ELR (cell line): ENCODE results near the gene KIAA0232.
A peak's percentile ranks its signal among the peaks of the same experiment; 100 is the strongest.
"Not testable (repeated sequence)": the region's sequence is repeated elsewhere in the genome, so short reads cannot be mapped to it uniquely, and the experiment has no call there.

ENCODE experiments used
- DNase-seq: peaks from one replicate; pipeline ENCODE4 v3.0.0-alpha.2; 2015; ENCODE audit warnings: low read depth

The KIAA0232 gene

GRCh38 chr4:6900956-6901355 is 118.4 kb downstream of the KIAA0232 start:
- no peak for DNase-seq

DNA sequence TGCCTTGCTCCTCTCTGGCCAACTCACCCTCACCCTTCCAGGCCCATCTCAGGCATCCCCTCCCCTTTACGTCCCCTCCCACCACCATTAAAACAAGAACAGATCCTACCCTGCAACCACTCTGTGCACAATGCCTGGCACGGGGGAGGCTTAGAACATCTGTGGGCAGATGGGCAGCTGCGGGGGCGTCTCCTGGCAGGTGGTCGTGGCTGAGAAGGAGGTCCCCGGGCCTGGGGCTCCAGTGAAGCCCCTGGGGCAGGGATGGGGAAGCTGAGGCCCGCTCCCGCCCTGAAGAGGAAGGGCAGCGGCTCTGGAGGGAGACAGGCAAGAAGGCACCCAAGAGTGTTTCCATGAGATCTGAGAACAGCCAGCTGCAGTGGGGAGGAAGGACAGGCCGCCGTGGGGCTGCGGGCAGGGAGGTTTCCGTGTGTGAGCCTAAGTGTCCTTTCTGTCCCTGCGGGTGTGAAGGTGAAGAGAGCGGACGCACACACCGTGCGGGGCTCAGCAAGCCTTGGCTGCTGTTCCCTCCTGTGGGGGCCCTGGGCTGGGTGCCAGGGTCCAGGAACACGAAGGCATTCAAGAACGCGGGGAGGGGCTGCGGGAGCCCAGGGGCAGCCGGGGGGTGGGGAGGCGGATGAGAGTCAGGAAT is 119.3 kb downstream of the KIAA0232 start:
- DNase-seq, result no peak

- no peak for DNase-seq
Observed at GRCh38 chr4:6902318-6903042, 120.0 kb downstream of the KIAA0232 start.

DNA sequence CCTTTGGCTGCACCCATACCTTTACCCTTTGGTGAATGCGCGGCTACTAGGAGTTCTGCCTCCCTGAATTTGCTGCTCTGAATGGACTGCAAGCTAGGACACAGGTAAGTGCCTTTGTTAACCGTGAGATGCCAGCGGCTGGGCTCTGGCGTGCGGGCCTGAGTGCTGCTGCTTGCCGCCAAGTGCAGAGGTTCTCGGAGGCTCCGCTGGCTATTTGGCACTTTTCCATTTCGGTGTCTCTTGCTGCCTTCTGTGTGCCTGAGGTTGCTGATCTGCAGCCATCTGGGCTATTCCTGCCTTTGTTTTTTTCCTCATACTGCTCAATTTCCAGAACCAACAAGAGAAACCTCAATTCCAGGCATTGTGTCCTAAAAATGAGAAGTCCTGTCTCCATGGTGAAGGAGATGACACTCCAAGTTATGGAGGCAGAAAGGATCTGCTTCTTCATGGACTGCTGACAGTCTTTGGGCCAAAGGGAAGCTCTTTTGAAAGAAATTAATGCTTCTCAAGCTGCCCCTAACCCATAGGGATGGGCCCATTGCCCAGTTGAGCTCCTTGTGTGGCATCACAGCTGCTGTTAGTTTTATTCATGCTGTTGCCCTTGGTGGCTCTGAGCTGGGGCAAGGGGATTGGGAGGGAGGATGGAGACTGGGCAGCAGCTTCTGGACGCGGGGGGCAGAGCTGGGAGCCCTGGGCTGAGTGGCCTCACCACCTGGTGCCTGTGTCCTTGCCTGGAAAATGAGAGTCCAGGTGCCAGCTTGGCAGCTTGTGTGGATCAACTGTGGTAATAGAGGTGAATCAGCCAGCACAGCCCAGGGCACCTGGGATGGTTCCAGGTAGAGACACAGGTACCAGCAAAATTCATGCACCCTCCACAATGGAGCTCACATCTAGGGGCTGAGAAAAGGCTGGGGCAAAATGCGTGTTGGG is 123.3 kb downstream of the KIAA0232 start:
- no peak for DNase-seq

DNA sequence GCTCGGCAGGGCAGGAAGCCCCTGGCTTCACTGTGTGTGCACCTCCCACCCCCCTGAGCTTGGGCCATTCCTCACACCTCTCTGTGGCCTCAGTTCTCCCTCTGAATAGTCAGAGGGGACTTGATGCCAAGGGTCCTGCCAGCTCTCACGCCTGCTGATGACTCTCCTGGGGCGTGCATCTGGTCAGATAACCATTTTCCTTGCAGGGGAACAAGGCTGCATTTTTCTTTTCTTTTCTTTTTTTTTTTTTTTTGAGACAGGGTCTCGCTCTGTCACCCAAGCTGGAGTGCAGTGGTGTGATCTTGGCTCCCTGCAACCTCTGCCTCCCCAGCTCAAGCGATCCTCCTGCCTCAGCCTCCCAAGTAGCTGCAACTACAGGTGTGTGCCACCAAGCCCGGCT is 124.0 kb downstream of the KIAA0232 start:
- DNase-seq, result not testable (repeated sequence)

DNA sequence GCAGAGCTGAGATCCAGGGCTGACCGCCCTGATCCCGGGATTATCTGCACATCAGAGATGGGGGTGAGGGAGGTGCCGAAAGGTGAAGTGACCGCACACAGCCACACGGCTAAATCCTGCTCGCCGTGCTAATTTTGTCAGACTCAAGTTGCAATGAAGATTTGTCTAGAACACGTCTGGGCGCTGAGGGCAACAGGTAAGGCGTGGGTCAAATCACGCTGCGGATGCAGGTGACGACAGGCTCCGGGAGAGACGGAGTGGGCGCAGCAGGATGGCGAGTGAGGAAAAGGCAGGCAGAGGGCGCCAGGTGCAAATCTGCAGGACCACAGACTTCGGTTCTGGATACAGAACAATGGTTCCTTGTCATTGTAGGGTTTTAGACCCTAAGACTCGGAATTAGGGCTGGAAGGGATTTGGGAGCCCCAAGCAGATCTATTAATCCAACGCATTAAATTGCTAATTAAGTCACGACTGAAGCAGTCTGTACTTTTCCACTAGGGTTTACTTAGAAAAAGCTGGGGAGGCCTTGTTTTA is 125.2 kb downstream of the KIAA0232 start:
- DNase-seq, result peak; percentile 35

DNA sequence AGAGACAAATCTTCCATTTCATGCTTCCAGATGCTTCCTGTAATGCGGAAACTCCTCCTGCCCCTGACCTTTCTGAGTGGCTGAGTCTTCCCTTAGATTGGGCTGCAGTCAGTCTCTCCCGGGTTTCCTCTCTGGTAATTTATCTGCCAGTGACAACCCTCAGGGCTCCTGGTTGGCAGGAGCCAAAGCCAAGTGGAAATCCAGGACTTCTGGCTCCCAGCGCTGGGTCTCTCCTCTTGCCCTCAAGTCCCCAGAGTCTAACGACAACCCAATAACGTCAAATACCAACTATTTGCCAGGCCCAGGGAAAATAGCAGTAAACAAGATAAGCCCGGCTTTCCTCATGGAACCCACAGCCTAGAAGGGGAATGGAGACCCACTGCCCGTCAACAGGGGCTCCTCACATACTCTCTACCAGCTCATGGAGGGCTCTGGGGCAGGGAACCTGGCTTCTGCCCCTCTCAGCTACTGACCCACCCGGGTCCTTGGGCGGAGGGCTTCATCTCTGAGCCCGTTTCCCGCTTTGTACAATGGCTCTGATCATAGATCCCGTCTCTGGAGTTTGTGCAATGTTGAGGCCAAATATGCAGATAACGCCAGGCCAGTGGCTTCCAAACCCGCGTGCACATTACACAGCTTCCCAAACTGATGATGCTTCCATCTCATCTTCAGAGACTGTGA is 126.0 kb downstream of the KIAA0232 start:
- DNase-seq, result no peak

DNA sequence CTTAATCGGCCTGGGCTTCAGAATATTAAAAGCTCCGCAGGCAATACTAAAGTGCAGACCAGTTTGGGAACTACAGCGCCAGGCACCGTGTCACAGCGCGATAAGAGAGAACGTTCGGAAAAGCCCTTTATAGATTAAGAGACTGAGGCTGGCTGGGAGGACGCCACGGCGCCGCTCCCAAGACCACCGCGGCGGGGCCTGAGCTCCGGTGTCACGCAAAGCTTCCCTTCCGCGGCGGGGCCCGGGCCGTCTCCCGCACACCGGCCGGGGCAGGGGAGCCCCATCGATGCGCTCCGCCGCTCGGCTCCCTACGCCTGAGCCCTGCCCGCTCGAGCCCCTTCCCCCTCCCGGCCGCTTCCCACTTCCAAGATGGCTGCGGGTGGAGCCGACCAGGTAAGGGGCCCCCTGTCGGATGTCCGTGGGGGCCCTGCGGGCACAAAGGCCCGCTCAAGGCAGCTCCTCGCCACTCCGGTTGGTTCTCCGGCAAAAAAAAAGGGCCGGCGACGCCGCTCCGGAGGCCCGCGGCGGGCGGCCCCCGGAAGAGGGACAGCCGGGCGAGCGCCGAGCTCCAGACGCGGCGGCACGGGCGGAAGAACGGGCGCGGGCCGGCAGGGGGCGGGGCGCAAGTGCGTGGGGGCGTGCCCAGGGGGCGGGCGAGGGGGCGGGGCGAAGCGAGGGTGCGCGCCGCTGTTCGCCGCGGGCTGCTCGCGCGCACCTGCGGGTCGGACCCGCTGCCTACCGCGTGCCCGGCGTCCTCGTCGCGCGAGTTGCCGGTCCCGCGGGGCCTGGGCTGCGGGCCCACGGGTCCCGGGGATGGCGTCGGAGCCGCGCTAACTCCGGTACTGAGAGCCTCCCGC is 126.8 kb downstream of the KIAA0232 start, which contains the start of gene TBC1D14:
Gene TBC1D14 (plus strand): TSS at position 714 of the 857 bp plus-strand sequence. CDS start 13,564 bp downstream, outside the sequence.
- DNase-seq, result peak; percentile 84

GRCh38 chr4:6909970-6910339 is 127.4 kb downstream of the KIAA0232 start:
- peak; percentile 42 for DNase-seq

DNA sequence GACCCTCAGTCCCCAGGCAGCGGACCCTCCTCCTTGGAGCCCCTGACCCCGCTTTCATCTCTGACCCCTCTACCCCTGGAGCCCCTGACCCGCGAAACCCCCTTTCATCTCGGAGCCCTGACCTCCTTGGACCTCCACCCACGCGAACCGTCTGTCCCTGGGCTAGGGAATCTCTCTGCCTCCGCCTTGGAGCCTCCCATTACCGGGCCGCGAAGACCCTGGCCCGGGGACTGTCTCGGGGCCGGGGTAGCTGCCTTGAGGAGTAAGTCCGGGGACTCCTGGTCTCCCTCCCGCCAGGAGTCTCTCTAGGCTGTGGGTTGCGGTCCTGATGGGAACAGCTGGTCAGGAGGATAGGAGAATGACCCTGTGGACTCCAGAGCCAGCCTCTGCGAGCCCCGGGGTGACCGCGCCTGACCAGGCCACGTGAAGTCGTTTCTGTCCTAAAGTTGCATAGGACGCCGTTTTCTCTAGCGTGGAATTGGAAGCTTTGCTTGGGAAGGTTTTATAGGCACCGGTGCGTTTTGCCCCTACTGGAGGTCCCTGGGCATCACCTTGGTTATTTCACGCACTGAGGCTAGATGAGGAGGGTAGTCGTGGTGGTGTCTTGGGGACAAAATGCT is 127.9 kb downstream of the KIAA0232 start:
- DNase-seq, result no peak

DNA sequence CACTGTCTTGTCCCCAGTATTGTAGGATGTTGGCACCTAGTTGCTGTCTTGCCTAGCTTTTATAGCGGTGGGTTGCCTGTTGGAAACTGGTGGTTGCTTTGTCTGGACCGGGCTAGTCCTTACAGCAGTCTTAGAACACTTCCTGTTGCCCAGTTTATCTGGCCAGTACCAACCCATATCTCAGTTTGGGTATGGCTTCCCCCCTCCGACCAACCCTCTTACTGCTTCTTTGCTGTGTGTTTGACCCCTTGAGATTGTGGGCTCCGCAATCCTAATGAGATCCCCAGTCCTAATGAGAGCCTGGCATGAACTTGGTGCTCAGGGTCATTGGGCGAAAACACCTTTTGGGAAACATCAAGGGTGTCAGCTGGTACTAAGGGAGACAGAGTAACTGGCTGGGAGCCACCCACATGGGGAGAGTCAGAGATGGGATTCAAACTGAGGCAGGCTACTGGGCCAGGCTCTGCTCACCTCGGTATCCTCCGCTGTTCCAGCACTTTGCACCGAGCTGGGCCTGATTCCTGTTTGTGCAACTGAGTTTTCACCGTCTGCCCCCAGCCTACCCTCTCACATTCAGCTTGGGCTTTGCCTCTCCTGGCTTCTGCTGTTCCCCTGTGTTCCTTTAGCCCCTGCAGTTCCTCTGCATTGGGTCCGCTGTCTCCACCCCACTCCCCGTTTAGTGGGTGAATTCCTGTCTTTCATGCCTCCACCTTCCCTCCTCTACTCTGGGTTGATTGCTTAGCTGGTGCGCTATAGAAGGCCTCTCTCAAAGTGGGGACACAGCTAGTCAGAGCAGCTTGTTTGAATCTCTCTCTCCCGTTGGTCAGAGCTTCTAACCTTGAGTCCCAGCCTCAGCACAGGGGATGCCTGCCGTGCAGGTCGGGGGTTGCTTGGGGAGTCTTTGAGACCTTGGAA is 128.7 kb downstream of the KIAA0232 start:
- DNase-seq, result no peak

GRCh38 chr4:6911917-6912316 is 129.4 kb downstream of the KIAA0232 start:
- not testable (repeated sequence) for DNase-seq

GRCh38 chr4:6912441-6912840 is 129.9 kb downstream of the KIAA0232 start:
- DNase-seq, result no peak

GRCh38 chr4:6913350-6913905 is 130.9 kb downstream of the KIAA0232 start:
- no peak for DNase-seq

DNA sequence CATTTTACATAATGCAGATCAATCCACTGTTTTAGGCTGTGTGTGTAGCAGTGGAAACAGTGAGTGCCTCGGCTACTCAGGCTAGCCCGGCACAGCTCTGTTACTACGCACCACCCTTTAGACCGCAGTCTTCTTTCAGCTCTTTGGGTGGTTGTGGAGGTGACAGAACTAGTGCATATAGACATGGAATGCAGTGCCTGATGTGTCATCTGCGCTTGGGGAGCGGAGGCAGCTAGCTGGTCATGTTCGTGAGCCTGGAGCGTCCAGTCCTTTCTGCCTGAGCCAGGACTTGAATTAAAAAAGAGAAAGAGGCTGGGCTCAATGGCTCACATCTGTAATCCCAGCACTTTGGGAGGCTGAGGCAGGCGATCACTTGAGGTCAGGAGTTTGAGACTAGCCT is 131.9 kb downstream of the KIAA0232 start:
- DNase-seq, result peak; percentile 39

DNA sequence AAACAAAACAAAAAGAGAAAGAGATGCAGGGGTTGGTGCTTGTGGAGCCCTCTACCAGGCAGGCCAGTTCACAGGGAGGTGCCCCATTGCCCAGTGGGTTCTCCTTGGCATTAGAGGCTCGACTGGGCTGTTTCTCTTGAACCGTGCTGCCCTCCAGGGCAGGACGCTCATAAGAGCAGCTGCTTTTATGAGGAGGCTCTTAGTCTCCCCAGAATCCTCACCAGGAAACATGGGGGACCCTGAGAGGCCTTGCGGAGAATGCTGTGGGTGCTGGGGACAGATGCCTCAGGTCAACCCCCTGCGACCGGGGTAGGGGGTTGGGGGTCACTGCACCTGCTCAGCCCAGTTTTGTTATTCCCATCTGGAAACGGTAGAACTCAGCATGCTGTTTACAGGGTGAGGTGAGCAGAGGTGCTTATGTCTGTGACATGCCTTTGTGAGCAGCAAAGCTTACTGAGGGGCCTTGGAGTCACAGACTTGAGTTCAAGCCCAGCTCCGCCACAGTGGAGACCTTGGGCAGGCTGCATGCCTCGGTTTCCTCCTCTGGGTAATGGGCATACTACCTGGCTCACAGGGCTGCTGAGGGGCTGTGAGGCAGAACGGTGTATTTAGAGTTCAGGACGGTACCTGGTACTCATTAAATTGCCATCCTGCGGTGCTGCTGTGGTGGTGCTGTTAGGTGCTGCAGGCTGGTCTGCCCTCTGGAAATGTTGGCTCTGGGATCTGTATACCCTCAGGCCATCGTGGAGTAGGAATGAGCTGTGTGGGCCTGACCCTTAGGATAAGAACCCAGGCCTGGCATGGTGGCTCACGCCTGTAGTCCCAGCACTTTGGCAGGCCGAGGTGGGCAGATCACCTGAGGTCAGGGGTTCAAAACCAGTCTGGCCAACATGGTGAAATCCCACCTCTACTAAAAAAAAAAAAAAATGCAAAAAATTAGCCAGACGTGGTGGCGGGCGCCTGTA is 132.8 kb downstream of the KIAA0232 start:
- DNase-seq, result no peak

- no peak for DNase-seq
Observed at GRCh38 chr4:6916069-6916586, 133.6 kb downstream of the KIAA0232 start.
